ENCODE results near the gene RASGRF2.

RASGRF2 gene

GRCh38 chr5:80921026-80921425 lies 39.1 kb upstream of the RASGRF2 start:
- Histone ChIP-seq H3K9ac (ENCODE audit: insufficient read length) (no peak overlapping the region), H3K4me3 (no peak overlapping the region), H3K36me3 (ENCODE audit: insufficient read depth, low read length) (no peaks in the 10 kb centered on the region), H3K27ac (no peak overlapping the region), H3K9me3 (ENCODE audit: low read depth, low read length) (no peaks in the 10 kb centered on the region)
- no peak for TF ChIP-seq FOXP2 (optimal IDR thresholded peaks at IDR 0.05; ENCODE audit: control extremely low read depth, extremely low read length, insufficient read depth)
- no peak for TF ChIP-seq POLR2AphosphoS5 (IDR thresholded peaks at IDR 0.05; ENCODE audit: borderline replicate concordance, low read depth, low read length)
- no peak for TF ChIP-seq EZH2 (IDR thresholded peaks at IDR 0.05)
- DNase-seq (ENCODE audit: low read depth, low spot score): no peak

DNA sequence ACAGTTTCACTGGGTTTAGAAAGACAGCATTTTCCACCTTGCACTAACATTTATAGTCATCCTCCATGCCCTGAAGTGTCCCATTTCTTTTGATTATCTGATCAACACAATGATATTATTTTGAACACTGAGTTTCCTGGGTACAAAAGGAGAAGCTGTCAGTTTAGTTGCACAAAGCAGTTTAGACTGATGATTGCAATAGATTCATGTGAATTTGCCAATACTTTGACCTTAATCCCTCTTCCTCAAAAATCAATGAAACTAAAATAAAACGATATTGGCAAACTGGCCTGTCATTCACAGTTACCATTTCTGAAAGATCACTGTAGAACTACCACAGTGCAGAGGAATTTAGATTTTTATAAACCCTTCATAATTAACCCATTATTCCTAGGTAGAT lies 34.2 kb upstream of the RASGRF2 start:
- DNase-seq (ENCODE audit: low read depth, low spot score): no peak
- TF ChIP-seq FOXP2 (optimal IDR thresholded peaks at IDR 0.05; ENCODE audit: control extremely low read depth, extremely low read length, insufficient read depth) (no peak), EZH2 (IDR thresholded peaks at IDR 0.05) (no peak), POLR2AphosphoS5 (IDR thresholded peaks at IDR 0.05; ENCODE audit: borderline replicate concordance, low read depth, low read length) (no peak)
- Histone ChIP-seq H3K27ac (no peak overlapping the region), H3K36me3 (ENCODE audit: insufficient read depth, low read length) (no peaks in the 10 kb centered on the region), H3K9ac (ENCODE audit: insufficient read length) (no peak overlapping the region), H3K4me3 (no peak overlapping the region), H3K9me3 (ENCODE audit: low read depth, low read length) (no peaks in the 10 kb centered on the region)

GRCh38 chr5:80926536-80926935 lies 33.6 kb upstream of the RASGRF2 start:
- no peak overlapping the region for H3K4me3 ChIP-seq
- no peaks in the 10 kb centered on the region for H3K9me3 ChIP-seq (ENCODE audit: low read depth, low read length)
- no peaks in the 10 kb centered on the region for H3K36me3 ChIP-seq (ENCODE audit: insufficient read depth, low read length)
- DNase-seq (ENCODE audit: low read depth, low spot score): no peak
- no peak overlapping the region for H3K27ac ChIP-seq
- H3K9ac ChIP-seq (ENCODE audit: insufficient read length): no peak overlapping the region
- TF ChIP-seq POLR2AphosphoS5 (IDR thresholded peaks at IDR 0.05; ENCODE audit: borderline replicate concordance, low read depth, low read length): no peak
- no peak for TF ChIP-seq FOXP2 (optimal IDR thresholded peaks at IDR 0.05; ENCODE audit: control extremely low read depth, extremely low read length, insufficient read depth)
- no peak for TF ChIP-seq EZH2 (IDR thresholded peaks at IDR 0.05)

- H3K4me3 ChIP-seq: no peak overlapping the region
- H3K9ac ChIP-seq (ENCODE audit: insufficient read length): no peak overlapping the region
- TF ChIP-seq POLR2AphosphoS5 (IDR thresholded peaks at IDR 0.05; ENCODE audit: borderline replicate concordance, low read depth, low read length) (no peak), FOXP2 (optimal IDR thresholded peaks at IDR 0.05; ENCODE audit: control extremely low read depth, extremely low read length, insufficient read depth) (no peak), EZH2 (IDR thresholded peaks at IDR 0.05) (no peak)
- DNase-seq (ENCODE audit: low read depth, low spot score): no peak
- H3K36me3 ChIP-seq (ENCODE audit: insufficient read depth, low read length): no peaks in the 10 kb centered on the region
- H3K27ac ChIP-seq: no peak overlapping the region
- H3K9me3 ChIP-seq (ENCODE audit: low read depth, low read length): no peaks in the 10 kb centered on the region
Measured at GRCh38 chr5:80926979-80927656, 33.0 kb upstream of the RASGRF2 start.

DNA sequence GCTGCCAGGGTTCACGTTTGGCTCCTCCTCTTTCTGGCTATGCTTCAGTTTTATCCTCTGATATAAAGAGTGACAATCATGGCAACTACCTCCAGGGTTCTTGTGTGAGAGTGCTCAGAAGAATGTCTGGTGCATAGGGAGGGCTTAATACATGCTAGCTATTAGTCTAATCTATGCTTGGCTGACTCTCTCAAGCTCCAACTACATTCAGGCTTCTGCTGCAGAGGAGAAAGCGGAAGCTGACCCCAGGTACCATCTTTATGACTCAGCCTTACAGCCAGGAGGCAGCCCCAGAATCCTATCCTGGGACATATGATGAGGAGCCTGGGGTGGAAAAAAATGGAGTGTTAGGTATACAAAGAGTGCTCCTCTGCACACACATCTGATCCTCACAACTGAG lies 32.1 kb upstream of the RASGRF2 start:
- Histone ChIP-seq H3K4me3 (no peak overlapping the region), H3K36me3 (ENCODE audit: insufficient read depth, low read length) (no peaks in the 10 kb centered on the region), H3K27ac (no peak overlapping the region), H3K9ac (ENCODE audit: insufficient read length) (no peak overlapping the region), H3K9me3 (ENCODE audit: low read depth, low read length) (no peaks in the 10 kb centered on the region)
- no peak for DNase-seq (ENCODE audit: low read depth, low spot score)
- TF ChIP-seq EZH2 (IDR thresholded peaks at IDR 0.05): no peak
- TF ChIP-seq POLR2AphosphoS5 (IDR thresholded peaks at IDR 0.05; ENCODE audit: borderline replicate concordance, low read depth, low read length): no peak
- no peak for TF ChIP-seq FOXP2 (optimal IDR thresholded peaks at IDR 0.05; ENCODE audit: control extremely low read depth, extremely low read length, insufficient read depth)

DNA sequence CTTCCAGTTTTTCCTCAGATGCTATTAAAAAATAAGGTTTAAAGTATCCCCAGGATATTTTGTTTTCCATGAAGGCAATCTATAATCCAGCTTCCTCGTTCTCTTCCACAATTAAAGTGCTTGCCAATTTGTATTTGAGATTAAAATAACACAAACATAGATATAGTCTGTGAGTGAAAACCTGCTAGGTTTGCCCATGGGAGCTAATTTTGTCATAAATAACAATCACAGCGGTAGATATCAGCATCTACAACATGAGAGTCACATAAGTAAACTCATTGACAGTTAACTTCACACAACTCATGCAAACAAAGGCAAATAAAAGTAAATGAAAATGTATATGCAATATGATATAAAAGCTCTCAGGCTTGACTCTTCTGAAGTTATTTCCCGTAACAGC lies 29.2 kb upstream of the RASGRF2 start:
- Histone ChIP-seq H3K4me3 (no peak overlapping the region), H3K27ac (no peak overlapping the region)
- no peak for DNase-seq (ENCODE audit: low read depth, low spot score)

DNA sequence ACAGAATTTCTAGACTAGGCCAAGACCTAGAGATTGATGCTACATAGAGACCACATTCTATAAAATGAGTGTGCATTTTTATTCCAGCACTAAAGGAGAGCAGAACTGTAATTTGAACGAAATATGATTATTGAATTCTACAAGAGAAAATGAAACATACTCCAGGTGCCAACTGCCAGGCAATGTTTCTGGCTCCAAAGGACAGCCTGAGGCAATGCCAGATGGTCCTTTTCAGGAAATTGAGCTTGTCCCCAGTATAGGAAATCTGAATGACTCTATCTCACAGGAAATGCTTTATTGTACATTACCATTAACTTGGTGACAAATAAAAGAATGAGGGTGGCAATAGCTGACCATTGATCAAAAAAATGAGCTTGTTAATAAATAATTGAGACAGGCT lies 28.8 kb upstream of the RASGRF2 start:
- no peaks in the 10 kb centered on the region for H3K36me3 ChIP-seq (ENCODE audit: insufficient read depth, low read length)
- H3K4me3 ChIP-seq: no peak overlapping the region
- no peaks in the 10 kb centered on the region for H3K9me3 ChIP-seq (ENCODE audit: low read depth, low read length)
- H3K27ac ChIP-seq: no peak overlapping the region
- TF ChIP-seq FOXP2 (optimal IDR thresholded peaks at IDR 0.05; ENCODE audit: control extremely low read depth, extremely low read length, insufficient read depth) (no peak), EZH2 (IDR thresholded peaks at IDR 0.05) (no peak), POLR2AphosphoS5 (IDR thresholded peaks at IDR 0.05; ENCODE audit: borderline replicate concordance, low read depth, low read length) (no peak)
- no peak for DNase-seq (ENCODE audit: low read depth, low spot score)
- no peak overlapping the region for H3K9ac ChIP-seq (ENCODE audit: insufficient read length)

More for the DNA sequence above, 29.2 kb upstream of the RASGRF2 start:
- H3K36me3 ChIP-seq (ENCODE audit: insufficient read depth, low read length): no peaks in the 10 kb centered on the region
- no peaks in the 10 kb centered on the region for H3K9me3 ChIP-seq (ENCODE audit: low read depth, low read length)
- no peak overlapping the region for H3K9ac ChIP-seq (ENCODE audit: insufficient read length)
- TF ChIP-seq FOXP2 (optimal IDR thresholded peaks at IDR 0.05; ENCODE audit: control extremely low read depth, extremely low read length, insufficient read depth) (no peak), POLR2AphosphoS5 (IDR thresholded peaks at IDR 0.05; ENCODE audit: borderline replicate concordance, low read depth, low read length) (no peak), EZH2 (IDR thresholded peaks at IDR 0.05) (no peak)

DNA sequence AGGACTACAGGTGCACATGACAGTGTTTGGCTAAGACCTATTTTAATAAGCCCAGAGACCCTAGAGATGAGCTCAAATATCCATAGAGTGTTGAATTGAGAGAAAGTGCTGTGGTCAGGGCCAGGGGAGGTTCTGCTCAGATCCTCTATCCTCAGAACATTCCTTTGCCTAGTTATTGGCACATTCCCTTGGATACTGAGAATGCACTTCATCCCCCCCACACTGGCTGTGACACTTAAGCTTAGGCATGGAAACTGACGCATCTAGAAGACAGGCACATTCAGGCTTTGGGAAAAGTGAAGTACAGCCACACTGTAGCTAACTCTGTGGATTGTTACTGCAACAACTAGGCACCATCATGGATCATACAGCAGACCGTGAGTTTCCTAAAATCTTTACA lies 27.1 kb upstream of the RASGRF2 start:
- no peak for DNase-seq (ENCODE audit: low read depth, low spot score)
- H3K9ac ChIP-seq (ENCODE audit: insufficient read length): no peak overlapping the region
- H3K27ac ChIP-seq: no peak overlapping the region
- no peaks in the 10 kb centered on the region for H3K36me3 ChIP-seq (ENCODE audit: insufficient read depth, low read length)
- TF ChIP-seq FOXP2 (optimal IDR thresholded peaks at IDR 0.05; ENCODE audit: control extremely low read depth, extremely low read length, insufficient read depth) (no peak), POLR2AphosphoS5 (IDR thresholded peaks at IDR 0.05; ENCODE audit: borderline replicate concordance, low read depth, low read length) (no peak), EZH2 (IDR thresholded peaks at IDR 0.05) (no peak)
- no peak overlapping the region for H3K4me3 ChIP-seq
- no peaks in the 10 kb centered on the region for H3K9me3 ChIP-seq (ENCODE audit: low read depth, low read length)

DNA sequence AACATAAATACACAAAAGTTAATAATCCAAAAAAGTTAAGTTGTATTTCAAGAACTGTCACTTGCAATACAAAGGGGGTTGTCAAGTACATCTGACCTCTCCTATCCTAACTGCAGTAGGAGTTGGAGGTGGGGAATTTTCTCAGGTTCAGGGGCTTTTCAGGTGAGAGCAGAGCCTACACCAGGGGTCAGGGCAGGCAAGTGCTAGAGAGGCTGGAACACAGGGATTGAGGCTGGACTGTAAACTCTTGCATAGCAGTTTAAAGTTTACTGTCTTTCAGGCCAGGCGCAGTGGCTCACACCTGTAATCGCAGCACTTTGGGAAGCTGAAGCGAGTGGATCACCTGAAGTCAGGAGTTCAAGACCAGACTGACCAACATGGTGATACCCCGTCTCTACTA lies 25.4 kb upstream of the RASGRF2 start:
- no peak overlapping the region for H3K27ac ChIP-seq
- no peak overlapping the region for H3K4me3 ChIP-seq
- H3K36me3 ChIP-seq (ENCODE audit: insufficient read depth, low read length): no peaks in the 10 kb centered on the region
- no peaks in the 10 kb centered on the region for H3K9me3 ChIP-seq (ENCODE audit: low read depth, low read length)
- no peak overlapping the region for H3K9ac ChIP-seq (ENCODE audit: insufficient read length)
- DNase-seq (ENCODE audit: low read depth, low spot score): no peak
- TF ChIP-seq POLR2AphosphoS5 (IDR thresholded peaks at IDR 0.05; ENCODE audit: borderline replicate concordance, low read depth, low read length) (no peak), EZH2 (IDR thresholded peaks at IDR 0.05) (no peak), FOXP2 (optimal IDR thresholded peaks at IDR 0.05; ENCODE audit: control extremely low read depth, extremely low read length, insufficient read depth) (no peak)
